Breast epithelium (tissue), 3 donors: ENCODE data around the gene USF1.

Experiments used
- CTCF ChIP-seq, 3 donors: fragments of 450-650 bp; IDR thresholded peaks; one replicate each; pipeline ENCODE4 v1.5.1; 2016 to 2017; ENCODE audit warnings: antibody characterized with exemption in 3 of 3, mild to moderate bottlenecking in 3 of 3, moderate library complexity in 3 of 3
- POLR2A ChIP-seq: fragments of 450-650 bp; IDR thresholded peaks from one replicate; pipeline ENCODE4 v1.6.1; 2016; ENCODE audit warnings: antibody characterized with exemption, mild to moderate bottlenecking, moderate library complexity

- TF ChIP-seq CTCF (IDR thresholded peaks at IDR 0.05) (no peak), POLR2A (no peak)
Measured at GRCh38 chr1:161021970-161022353, 23.8 kb downstream of the USF1 start.
